Vagina (tissue), 2 donors: ENCODE results near the gene ADGRF5. TPM values are rescaled to one million over a fixed set of nuclear protein-coding genes. Genes with fewer than 3 reads are reported as not detected.
A peak's percentile ranks its signal among the peaks of the same experiment; 100 is the strongest.

Source experiments
- DNase-seq, 2 donors: peaks; one replicate each; pipeline ENCODE4 v3.0.0-alpha.2; 2017; ENCODE audit errors: extremely low spot score in 2 of 2
- H3K27ac ChIP-seq: fragments of 200-600 bp; sonication (generic); one replicate; pipeline ENCODE4 v1.5.1; 2019
- H3K27me3 ChIP-seq: fragments of 200-600 bp; sonication (generic); one replicate; pipeline ENCODE4 v1.5.1; 2019
- H3K36me3 ChIP-seq, 2 donors: fragments of 200-600 bp; sonication (generic); one replicate each; pipeline ENCODE4 v1.5.1; 2017 to 2019
- H3K4me1 ChIP-seq: fragments of 200-600 bp; sonication (generic); one replicate; pipeline ENCODE4 v1.5.1; 2019
- H3K4me3 ChIP-seq, 2 donors: fragments of 200-600 bp; sonication (generic); 1 replicate in 1 of 2; 2 replicates in 1 of 2; pipeline ENCODE4 v1.5.1; 2016 to 2019
- H3K9me3 ChIP-seq: fragments of 200-600 bp; sonication (generic); one replicate; pipeline ENCODE4 v1.5.1; 2019
- CTCF ChIP-seq, 3 experiments: fragments of 450-650 bp in 2 of 3; fragments of 200-600 bp in 1 of 3; sonication (generic) in 1 of 3; IDR thresholded peaks; one replicate each; pipeline ENCODE4 v1.5.1; 2017 to 2019; ENCODE audit warnings: antibody characterized with exemption in 3 of 3, mild to moderate bottlenecking in 2 of 3, moderate library complexity in 2 of 3
- POLR2A ChIP-seq, 2 donors: fragments of 450-650 bp; IDR thresholded peaks; one replicate each; pipeline ENCODE4 v1.6.1; 2017; ENCODE audit warnings: antibody characterized with exemption in 2 of 2, mild to moderate bottlenecking in 2 of 2, moderate library complexity in 2 of 2
- POLR2AphosphoS5 ChIP-seq, 2 donors: sonication (generic); formaldehyde crosslinking; IDR thresholded peaks; one replicate each; pipeline ENCODE4 v1.9.0; 2017; ENCODE audit warnings: antibody characterized with exemption in 2 of 2, mild to moderate bottlenecking in 2 of 2, low read depth in 1 of 2; ENCODE audit not compliant: insufficient read depth in 1 of 2
- intact Hi-C: fragments of 100-400 bp; cut with DNase I; formaldehyde crosslinking; loops from one replicate; pipeline ENCODE4 v1.15.1; 2023
- total RNA-seq: library from RNA; depleted of rRNA; stranded (reverse); fragments of >200 nt; gene quantifications from one replicate; pipeline ENCODE4 v1.2.3, GENCODE V29; 2016

The ADGRF5 gene
- total RNA-seq, 1 donor from 2014 or later = 10.3 TPM

GRCh38 chr6:46925563-46926253 lies 4.0 kb upstream of the ADGRF5 start:
- no peaks in the 10 kb centered on the region for H3K4me1 ChIP-seq
- TF ChIP-seq POLR2A (IDR thresholded peaks at IDR 0.05) = no peak
- peak in 1 of 2 donors; percentile 51 for TF ChIP-seq POLR2AphosphoS5 (IDR thresholded peaks at IDR 0.05; ENCODE audit: insufficient read depth in 1 of 2, low read depth in 1 of 2)
- no peaks in the 10 kb centered on the region for H3K36me3 ChIP-seq
- no peak overlapping the region for H3K4me3 ChIP-seq
- no peaks in the 10 kb centered on the region for H3K27me3 ChIP-seq
- no peaks in the 10 kb centered on the region for H3K9me3 ChIP-seq
- DNase-seq = no peak
- intact Hi-C loops = no loop called here
- no peak overlapping the region for H3K27ac ChIP-seq

DNA sequence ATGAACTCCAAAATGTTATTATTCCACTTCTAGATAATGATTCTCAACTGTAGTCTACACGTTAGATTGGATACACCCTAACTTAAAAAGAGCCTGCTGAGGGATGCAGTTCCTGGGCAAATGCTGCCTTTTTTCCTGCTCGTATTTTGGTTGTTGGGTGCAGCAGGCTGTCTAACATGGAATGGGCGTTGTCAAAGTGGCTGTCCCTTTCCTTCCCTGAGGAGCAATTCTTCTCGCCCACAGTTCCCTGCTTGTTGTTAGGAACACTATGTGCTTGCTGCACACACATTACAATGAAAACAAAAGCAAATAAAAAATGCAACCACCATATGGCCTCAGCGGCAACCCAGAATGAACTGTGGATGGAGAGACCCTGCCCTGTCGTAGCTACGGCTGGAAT lies 1.7 kb upstream of the ADGRF5 start:
- Histone ChIP-seq H3K27ac (no peak overlapping the region), H3K4me1 (no peaks in the 10 kb centered on the region), H3K4me3 (no peak overlapping the region), H3K27me3 (no peaks in the 10 kb centered on the region), H3K9me3 (no peaks in the 10 kb centered on the region), H3K36me3 (no peaks in the 10 kb centered on the region)
- DNase-seq = no peak
- no peak for TF ChIP-seq POLR2AphosphoS5 (IDR thresholded peaks at IDR 0.05; ENCODE audit: insufficient read depth in 1 of 2, low read depth in 1 of 2)
- TF ChIP-seq POLR2A (IDR thresholded peaks at IDR 0.05) = no peak
- no peak for TF ChIP-seq CTCF (IDR thresholded peaks at IDR 0.05)
- intact Hi-C loops = no loop called here

GRCh38 chr6:46921059-46921458 lies 679 bp downstream of the ADGRF5 start:
- H3K4me1 ChIP-seq = no peaks in the 10 kb centered on the region
- H3K27ac ChIP-seq = peak overlapping the region; percentile 33
- intact Hi-C loops = no loop called here
- no peak for DNase-seq
- H3K36me3 ChIP-seq = no peaks in the 10 kb centered on the region
- TF ChIP-seq CTCF (IDR thresholded peaks at IDR 0.05) (no peak), POLR2A (IDR thresholded peaks at IDR 0.05) (no peak), POLR2AphosphoS5 (IDR thresholded peaks at IDR 0.05; ENCODE audit: insufficient read depth in 1 of 2, low read depth in 1 of 2) (no peak)
- no peaks in the 10 kb centered on the region for H3K27me3 ChIP-seq
- H3K9me3 ChIP-seq = no peaks in the 10 kb centered on the region
- peak overlapping the region in 1 of 2 donors; percentile 18 for H3K4me3 ChIP-seq

DNA sequence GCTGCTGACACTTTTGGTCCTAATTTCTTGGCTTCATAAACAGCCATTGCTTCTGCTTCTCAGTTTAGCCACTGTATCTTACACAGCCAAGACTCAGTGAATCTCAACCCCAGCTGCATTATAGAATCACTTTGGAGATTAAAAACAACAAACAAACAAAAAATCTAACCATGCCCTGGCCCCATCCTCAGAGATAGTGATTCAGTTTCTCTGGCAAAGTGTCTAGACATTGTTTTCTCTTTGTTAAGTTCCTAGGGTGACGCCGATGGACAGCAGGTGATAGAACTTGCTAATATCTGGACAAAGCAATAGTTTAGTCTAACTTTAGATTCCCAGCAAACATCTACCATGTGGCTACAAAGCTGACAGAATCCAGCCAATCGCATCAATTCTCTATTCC lies 2.9 kb downstream of the ADGRF5 start:
- Histone ChIP-seq H3K4me3 (no peak overlapping the region), H3K27ac (no peak overlapping the region), H3K27me3 (no peaks in the 10 kb centered on the region), H3K9me3 (no peaks in the 10 kb centered on the region), H3K36me3 (no peaks in the 10 kb centered on the region), H3K4me1 (no peaks in the 10 kb centered on the region)
- intact Hi-C loops = no loop called here
- no peak for DNase-seq
- TF ChIP-seq CTCF (IDR thresholded peaks at IDR 0.05) (no peak), POLR2AphosphoS5 (IDR thresholded peaks at IDR 0.05; ENCODE audit: insufficient read depth in 1 of 2, low read depth in 1 of 2) (no peak), POLR2A (IDR thresholded peaks at IDR 0.05) (no peak)

DNA sequence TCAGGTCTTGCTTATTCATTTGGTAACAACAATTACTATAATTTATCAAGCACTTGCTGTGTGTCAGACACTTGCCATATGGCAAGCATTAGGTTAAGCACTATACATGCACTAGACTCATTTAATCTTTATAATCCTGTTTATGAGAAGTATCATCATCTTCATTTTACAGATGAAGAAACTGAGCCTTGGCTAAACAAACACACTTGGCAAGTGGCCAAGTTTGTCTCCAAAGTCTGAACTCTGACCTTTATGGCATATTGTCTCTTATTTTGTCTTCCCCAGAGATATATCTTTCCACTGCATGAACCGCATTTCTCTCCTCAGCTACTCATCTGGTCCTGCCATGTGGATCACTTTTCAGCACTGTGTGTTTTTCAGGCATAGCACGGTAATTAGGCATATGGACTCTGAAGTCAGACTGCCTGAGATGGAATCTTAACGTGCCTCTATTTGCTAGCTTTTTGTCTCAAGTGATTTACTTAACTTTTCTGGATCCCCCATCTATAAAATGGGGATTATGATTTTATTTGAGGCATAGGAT lies 4.7 kb downstream of the ADGRF5 start:
- Histone ChIP-seq H3K36me3 (no peaks in the 10 kb centered on the region), H3K9me3 (no peaks in the 10 kb centered on the region), H3K4me3 (no peak overlapping the region), H3K27ac (no peak overlapping the region), H3K4me1 (no peaks in the 10 kb centered on the region), H3K27me3 (no peaks in the 10 kb centered on the region)
- intact Hi-C loops = no loop called here
- no peak for TF ChIP-seq POLR2AphosphoS5 (IDR thresholded peaks at IDR 0.05; ENCODE audit: insufficient read depth in 1 of 2, low read depth in 1 of 2)
- TF ChIP-seq POLR2A (IDR thresholded peaks at IDR 0.05) = no peak
- no peak for TF ChIP-seq CTCF (IDR thresholded peaks at IDR 0.05)
- DNase-seq = no peak
